DMS79 (cell line): ENCODE results near the gene DOK6.

Experiments used
- DNase-seq: peaks from one replicate; lab custom pipeline; 2025; lab: John Stamatoyannopoulos, UW

DOK6 gene

GRCh38 chr18:69539404-69539803 is 138.7 kb downstream of the DOK6 start:
- no peak for DNase-seq

DNA sequence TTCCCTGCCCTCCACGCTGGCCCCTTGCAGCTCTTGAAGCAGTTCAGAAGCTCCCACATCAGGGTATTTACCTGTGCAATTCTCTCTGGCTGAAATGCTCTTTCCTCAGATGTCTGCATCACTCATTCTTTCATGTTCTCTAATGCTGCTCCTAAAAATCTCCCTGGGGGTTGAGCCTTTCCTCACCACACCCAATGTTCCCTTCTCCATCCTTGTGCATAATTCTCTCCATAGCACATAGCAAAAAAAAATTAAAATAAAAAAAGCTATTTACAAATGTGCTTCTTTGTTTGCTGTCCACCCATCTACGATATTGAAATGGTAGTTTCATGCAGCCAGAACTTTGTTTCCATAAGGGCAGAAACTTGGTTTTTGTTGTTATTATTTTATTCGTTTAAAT is 155.5 kb downstream of the DOK6 start:
- DNase-seq, result no peak

DNA sequence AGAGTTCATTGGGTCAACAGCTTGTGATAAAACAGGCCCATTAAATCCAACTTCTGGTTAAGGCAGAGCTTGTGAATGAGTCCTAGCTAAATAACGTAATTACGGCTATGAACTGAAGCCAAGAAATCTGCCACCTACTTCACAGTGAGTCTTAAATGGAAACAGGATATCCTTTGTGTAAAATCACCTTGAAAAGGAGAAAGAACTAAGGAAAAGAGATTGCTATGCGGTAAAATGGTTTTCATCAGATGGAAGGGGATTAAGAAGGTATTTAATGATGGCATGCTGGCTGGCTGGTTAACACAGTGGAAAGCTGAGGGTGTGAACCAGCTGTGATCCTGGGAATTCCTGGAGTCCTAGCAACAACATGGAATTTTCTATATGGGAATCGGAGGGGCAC is 156.6 kb downstream of the DOK6 start:
- DNase-seq, result no peak

DNA sequence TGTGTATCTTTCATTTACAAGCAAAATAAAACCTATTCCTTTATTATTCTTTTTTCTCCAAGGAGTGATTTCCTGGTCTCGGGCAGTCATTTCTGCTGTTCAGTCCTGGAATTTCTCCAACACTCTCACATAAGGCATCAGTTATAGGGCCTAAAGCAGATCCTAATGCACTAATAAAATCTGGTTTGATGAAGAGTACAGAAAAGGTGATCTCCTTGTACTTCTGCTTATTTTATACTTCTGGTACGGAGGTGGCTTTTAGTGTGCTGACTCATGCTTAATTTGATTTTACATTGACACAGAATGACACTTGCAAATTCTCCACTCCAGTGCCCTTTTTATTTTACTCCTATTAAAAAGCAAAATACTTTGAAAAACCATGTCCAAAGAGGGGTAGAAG is 157.4 kb downstream of the DOK6 start:
- DNase-seq, result no peak

DNA sequence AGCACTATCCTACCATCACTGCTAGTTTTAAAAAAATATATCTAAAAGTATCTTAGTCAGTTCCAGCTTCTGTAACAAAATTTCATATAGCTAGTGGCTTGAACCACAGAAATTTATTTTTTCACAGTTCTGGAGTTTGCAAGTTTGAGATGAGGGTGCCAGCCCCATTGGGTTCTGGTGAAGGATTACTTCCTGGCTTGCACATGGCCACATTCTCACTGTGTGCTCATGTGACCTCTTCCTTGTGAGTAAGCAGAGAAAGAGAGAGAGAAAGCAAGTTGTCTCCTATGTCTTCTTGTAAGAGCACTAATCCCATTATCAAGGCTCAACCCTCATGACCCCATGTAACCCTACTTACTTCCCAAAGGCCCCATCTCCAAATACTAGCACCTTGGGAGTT is 158.9 kb downstream of the DOK6 start:
- no peak for DNase-seq

- no peak for DNase-seq
Observed at GRCh38 chr18:69564602-69565001, 163.9 kb downstream of the DOK6 start.

DNA sequence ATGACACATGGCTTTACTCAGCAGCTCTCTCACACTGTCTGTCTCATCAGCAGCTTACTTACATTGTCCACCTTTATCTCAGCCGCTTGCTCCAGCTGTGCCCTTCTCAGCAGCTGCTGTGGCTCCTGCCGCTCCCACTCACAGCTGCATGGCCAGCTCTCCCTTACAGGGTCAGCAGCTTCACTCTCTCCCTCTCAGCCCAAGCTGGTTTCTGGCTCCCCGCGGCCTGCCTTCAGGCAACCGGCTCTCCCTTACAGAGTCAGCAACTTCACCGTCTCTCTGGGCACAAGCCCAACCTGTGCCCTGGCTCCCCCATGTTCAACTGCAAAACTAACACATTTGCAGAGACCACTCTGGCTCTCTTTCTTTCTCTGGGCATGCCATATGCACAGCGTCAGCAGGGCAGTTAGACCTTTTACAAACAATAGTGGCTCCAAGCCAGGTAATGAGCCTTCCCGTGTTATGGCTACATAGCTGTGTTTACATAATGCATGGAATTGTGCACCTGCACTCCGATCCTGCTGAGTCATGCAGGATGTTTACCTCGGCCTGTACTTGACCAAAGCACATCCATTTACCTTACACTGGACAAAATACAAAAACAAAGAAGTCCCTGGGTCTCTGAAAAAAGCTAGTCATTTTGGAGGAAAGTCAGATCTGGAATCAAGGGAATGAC is 167.3 kb downstream of the DOK6 start:
- no peak for DNase-seq

GRCh38 chr18:69569133-69569532 is 168.4 kb downstream of the DOK6 start:
- no peak for DNase-seq

DNA sequence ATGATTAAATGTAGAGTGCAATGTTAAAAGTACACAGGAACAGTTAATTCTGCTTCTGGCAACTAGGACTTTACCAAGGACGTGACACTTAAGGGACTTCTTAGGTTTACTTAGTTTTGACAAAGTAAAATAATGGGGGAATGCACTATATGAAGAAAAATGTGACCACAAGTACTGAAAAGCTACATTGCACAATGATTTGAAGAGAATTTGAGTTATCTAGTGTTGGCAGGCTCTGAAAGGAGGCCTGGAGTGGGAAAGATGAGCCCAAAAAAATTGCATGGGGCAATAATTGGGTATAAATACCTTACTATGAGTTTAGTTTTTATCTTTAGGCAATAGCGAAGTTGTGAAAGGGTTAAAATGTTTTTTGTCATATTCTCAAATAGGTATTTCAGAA is 173.7 kb downstream of the DOK6 start:
- no peak for DNase-seq

DNA sequence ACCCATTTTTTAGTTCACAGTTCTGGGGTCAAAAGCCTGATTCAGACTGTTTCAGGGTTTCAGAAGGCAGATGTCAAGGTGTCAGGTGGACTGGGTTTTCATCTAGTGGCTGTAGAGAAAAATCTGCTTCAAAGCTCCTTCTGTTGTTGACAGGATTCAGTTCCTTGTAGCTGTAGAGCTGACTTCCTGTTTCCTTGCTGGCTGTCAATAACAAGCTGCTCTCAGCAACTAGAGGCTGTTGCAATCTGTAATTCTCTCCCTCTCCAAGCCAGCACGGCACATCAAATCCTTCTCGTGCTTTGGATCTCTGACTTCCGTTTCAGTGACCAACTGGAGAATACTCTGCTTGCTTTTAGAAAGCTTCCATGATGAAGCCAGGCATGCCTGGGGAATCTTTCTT is 179.4 kb downstream of the DOK6 start:
- DNase-seq, result no peak

GRCh38 chr18:69584429-69584828 is 183.7 kb downstream of the DOK6 start:
- DNase-seq, result no peak

DNA sequence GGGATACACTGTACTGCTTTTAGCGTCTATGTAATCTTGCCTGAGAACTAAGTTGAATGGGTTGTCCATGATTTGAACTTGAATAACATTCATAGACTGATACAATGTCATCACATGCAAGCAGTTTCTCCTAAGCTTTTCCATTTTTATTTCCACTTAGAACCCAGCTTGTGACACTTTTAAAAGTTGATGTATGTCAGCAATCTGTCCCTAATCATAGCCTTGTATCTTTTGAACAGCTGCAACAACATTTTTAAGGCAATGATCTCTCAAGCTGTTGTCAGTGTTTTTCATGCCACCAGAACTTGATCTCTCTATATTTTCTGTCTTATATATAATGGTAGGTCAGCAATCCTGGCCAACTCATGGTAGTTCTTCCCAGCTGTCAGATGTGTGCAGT is 185.0 kb downstream of the DOK6 start:
- DNase-seq, result no peak

DNA sequence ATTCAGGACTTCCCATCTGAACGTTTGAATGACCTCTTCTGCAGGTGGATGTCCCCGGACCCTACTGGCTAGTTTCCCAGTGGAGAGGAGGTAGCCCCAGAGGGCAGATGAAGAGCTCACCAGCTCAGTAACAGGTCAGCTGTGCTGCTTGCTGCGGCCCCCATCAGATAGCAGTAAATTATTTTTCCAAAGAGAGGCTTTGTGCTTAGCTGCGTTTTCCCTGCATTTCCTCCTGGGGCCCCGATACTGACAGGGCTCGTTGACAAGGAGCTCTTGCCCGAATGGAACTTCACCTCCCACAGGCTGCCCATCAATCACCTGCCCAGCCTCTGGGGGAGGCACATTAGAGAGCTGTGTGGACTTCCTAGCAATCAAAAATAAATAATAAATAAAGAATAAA is 185.8 kb downstream of the DOK6 start:
- DNase-seq, result no peak

DNA sequence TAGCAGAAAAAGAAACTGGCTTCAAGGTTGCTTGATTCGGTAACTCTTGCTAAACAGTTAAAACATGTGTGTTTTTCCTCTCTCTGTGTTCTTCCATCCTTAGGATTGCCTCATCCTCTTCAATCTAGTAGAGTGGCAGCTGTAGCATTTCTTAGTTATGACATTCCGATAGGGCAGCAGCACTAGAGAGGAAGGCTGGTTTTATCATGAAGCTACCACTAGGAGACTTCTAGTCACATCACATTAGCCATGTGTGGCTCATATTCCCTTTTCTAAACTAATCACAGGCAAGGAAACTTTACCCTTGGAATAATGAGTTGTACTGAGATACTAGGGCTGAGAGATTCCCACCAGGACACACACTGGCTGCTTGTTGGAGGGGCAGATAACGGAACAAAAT is 187.6 kb downstream of the DOK6 start:
- DNase-seq, result no peak

DNA sequence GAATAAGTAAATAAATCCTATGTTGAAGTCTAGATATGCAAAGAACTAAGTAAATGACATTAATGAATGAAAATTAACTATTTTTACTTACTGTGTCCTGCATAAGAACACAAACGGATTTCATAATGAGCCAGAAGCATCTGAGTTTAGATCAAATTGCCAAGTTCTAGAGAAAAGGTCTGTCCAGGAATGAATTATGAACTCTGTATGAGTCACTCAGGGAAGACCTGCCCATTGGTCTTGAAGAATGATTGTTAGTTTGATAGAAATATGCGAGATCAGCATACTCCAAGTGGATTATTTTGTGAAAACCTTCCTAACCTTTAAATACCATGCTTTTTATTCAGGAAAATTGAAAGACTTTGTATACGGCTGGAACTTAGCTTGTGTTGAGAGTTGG is 189.5 kb downstream of the DOK6 start:
- DNase-seq, result no peak

DNA sequence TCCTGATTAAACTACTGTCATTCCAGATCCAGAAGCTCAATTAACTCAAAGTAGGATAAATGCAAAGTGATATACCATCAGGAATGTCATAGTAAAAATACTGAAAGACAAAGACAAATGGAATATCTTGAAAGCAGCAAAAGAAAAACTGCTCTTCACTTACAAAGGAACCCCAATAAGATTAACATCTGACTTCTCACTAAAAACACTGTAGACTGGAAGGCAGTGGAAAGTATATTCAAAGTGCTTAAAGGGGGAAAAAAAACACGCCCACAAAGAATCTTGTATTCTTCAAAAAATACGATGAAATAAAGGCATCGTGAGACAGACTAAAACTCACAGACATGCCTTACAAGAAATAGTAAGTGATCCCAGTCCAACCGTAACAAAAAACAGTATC is 195.7 kb downstream of the DOK6 start:
- no peak for DNase-seq

DNA sequence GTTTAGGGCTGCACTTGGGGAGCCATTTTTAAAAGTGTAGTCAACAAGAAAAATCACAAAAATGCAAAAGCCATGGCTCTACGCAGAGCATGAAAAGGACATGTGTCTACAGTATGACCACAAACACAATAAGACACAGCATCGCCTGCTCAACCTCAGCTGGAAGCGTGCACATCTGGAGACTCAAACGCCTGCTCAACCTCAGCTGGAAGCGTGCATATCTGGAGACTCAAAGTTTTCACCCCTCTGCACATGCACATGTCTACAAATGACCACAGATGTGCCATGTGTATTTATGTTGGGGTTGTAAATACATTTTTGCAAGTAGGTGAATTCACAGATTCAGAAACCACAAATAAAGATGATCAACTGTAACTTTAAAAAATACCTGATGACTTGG is 196.9 kb downstream of the DOK6 start:
- DNase-seq, result no peak

GRCh38 chr18:69599377-69599776 is 198.7 kb downstream of the DOK6 start:
- peak; percentile 60 for DNase-seq

DNA sequence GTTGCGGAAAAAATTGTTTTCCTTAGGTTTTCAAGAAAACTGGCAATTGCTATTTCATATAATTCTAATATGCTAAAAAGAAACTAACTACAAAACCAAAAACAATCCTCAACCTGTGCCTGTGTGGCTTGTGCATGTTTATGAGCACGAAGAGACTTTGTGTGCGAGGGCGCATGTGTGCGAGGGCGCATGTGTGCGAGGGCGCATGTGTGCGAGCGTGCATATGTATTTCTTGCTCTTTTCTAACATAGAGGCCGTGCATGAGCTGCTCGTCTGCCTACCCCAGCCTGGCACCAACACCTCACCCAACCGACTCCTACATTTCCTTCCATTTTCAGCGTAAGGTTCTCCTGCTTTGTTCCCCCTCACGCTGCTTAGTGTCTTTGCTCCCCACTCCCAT is 211.6 kb downstream of the DOK6 start:
- no peak for DNase-seq

DNA sequence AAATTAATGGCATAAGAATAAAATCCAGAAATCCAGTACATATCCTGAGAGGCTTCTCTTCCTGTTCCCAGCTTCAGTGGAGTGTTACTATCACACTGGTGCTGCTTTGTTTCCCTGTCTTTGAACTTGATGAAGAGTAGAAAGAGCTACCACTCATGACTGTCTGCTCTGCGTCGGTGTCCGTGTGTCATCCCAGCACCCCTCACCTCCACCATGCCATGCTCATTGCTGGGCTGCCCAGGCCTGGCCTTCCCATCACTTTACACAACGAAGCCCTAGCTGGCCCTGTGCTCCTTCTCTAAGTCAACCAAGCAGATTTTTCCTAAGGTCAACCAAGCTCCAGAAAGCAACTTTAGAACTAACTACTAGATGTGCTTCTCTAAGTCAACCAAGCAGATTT is 215.4 kb downstream of the DOK6 start:
- no peak for DNase-seq

DNA sequence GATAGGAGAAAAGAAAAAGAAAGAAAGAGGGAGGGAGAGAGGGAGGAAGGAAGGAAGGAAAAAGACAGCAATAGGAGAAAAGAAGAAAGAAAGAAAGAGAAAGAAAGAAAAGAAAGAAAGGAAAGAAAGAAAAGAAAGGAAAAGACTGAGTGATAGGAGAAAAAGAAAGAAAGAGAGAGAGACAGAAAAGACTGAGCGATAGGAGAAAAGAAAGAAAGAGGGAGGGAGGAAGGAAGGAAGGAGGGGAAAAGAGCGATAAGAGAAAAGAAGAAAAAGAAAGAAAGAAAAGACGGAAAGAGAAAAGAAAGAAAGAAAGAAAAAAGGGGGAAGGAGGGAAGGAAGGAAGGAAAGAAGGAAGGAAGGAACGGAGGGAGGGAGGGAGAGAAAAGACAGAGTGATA is 216.7 kb downstream of the DOK6 start:
- DNase-seq, result no peak

GRCh38 chr18:69617888-69618287 is 217.2 kb downstream of the DOK6 start:
- no peak for DNase-seq

DNA sequence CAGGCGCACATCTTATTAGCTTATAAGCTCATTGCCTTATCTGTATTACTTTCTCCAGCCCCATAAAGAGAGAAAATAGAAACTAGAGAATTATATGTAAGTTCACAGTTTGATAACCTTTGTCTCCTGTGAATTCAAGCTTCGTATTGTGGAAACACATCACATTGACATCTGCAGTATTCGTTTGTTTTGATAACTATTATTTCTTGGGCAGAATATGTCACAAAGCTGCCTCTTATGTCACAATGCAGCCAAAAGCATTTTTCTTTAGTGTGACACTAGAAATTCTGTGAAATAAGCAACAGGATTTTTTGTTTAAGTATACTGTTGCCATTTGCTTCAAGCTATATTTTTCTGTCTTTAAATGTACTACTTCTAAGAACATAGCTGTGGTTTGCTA is 221.5 kb downstream of the DOK6 start:
- DNase-seq, result no peak

DNA sequence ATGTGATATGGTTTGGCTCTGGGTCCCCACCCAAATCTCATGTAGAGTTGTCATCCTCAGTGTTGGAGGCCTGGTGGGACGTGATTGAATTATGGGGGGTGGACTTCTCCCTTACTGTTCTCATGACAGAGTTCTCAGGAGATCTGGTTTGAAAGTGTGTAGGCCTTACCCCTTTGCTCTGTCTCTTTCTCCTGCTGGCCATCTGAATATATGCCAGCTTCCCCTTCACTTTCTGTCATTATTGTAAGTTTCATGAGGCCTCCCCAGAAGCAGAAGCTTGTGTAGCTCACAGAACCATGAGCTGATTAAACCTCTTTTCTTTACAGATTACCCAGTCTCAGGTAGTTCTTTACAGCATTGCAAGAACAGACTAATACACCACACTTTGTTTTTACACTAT is 222.3 kb downstream of the DOK6 start:
- no peak for DNase-seq

DNA sequence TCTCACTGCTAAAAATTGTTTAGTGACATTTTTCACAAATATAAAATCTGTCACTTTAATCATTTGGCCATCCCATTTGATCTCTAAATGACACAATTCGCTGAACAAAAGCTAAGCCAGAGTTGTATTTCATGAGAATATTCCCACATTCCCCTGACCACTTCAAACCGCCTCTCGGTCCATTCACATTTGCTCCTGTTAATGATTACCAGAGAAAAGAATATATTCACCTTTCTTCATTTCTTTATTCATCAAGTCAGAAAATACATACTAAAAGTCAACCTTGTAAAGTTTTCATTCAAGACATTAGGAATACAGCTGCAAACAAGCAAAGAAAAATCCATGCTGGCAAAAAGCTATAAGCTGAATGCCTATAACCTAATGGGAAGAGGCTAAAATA is 225.5 kb downstream of the DOK6 start:
- no peak for DNase-seq
